Esophagus squamous epithelium (tissue), 5 donors: ENCODE results near the gene SDHB. TPM values are rescaled to one million over a fixed set of nuclear protein-coding genes. Genes with fewer than 3 reads are reported as not detected.

Experiments used
- DNase-seq: peaks from one replicate; lab custom pipeline; 2025; lab: John Stamatoyannopoulos, UW
- H3K27ac ChIP-seq, 4 donors: fragments of 200-600 bp; sonication (generic); one replicate each; pipeline ENCODE4 v1.5.1; 2016 to 2019; ENCODE audit warnings: mild to moderate bottlenecking in 1 of 4
- H3K27me3 ChIP-seq, 4 donors: fragments of 200-600 bp; sonication (generic); 1 replicate in 3 of 4; 2 replicates in 1 of 4; pipeline versions ENCODE4 v1.5.1 to v1.6.0; 2017 to 2021; ENCODE audit warnings: antibody characterized with exemption in 1 of 4
- H3K36me3 ChIP-seq, 3 donors: fragments of 200-600 bp; sonication (generic); one replicate each; pipeline ENCODE4 v1.5.1; 2016 to 2019
- H3K4me1 ChIP-seq, 3 donors: fragments of 200-600 bp; sonication (generic); one replicate each; pipeline ENCODE4 v1.5.1; 2017 to 2019
- H3K4me3 ChIP-seq, 4 donors: fragments of 200-600 bp; sonication (generic); 1 replicate in 3 of 4; 2 replicates in 1 of 4; pipeline ENCODE4 v1.5.1; 2016 to 2019; ENCODE audit warnings: mild to moderate bottlenecking in 2 of 4, moderate library complexity in 1 of 4
- H3K9me3 ChIP-seq, 3 donors: fragments of 200-600 bp; sonication (generic); one replicate each; pipeline ENCODE4 v1.5.1; 2016 to 2019
- CTCF ChIP-seq, 6 experiments: fragments of 450-650 bp in 4 of 6; fragments of 200-600 bp in 2 of 6; sonication (generic) in 2 of 6; IDR thresholded peaks; one replicate each; pipeline ENCODE4 v1.5.1; 2016 to 2019; ENCODE audit warnings: antibody characterized with exemption in 6 of 6, mild to moderate bottlenecking in 4 of 6, moderate library complexity in 4 of 6
- POLR2A ChIP-seq, 4 donors: fragments of 450-650 bp; IDR thresholded peaks; one replicate each; pipeline ENCODE4 v1.6.1; 2017; ENCODE audit warnings: antibody characterized with exemption in 4 of 4, mild to moderate bottlenecking in 4 of 4, moderate library complexity in 3 of 4
- WGBS, 2 donors: methylation state at CpG; one replicate each; pipeline ENCODE4 v1.1.5; 2018; 5-methylcytosine and 5-hydroxymethylcytosine counted together
- intact Hi-C: fragments of 100-400 bp; cut with DNase I; formaldehyde crosslinking; loops from one replicate; pipeline ENCODE4 v1.15.0; 2022
- total RNA-seq, 4 donors: library from RNA; depleted of rRNA; stranded (reverse); fragments of >200 nt; gene quantifications; one replicate each; pipeline ENCODE4 v1.1.0, GENCODE V29; 2016
- donor health status: DM: yes; HTN: yes; CAD: no.

The SDHB gene
- total RNA-seq: 100 to 1,000 TPM in 3 of 4 donors, 10 to 100 TPM in 1; 78.4 to 137 (median 119) TPM

- peaks cover 11 to 45% (median 11%) of the 10 kb centered on the region in 3 donors for H3K4me1 ChIP-seq
- peak within 1 kb of the TSS; percentile 91 to 98 (median 93) for H3K27ac ChIP-seq
- H3K27me3 ChIP-seq: peaks cover 0 to 10% (median 0%) of the 10 kb centered on the region in 4 donors
- H3K36me3 ChIP-seq: peaks cover 0 to 36% (median 6%) of the 10 kb centered on the region in 3 donors
- H3K4me3 ChIP-seq: peak within 1 kb of the TSS; percentile 74 to 94 (median 76)
- intact Hi-C loops: no loop called here
- peak; percentile 86 for DNase-seq
- H3K9me3 ChIP-seq: no peaks in the 10 kb centered on the region
- 0% methylated on average over 14 to 18 of the region's 44 CpGs for WGBS, 2 donors
- TF ChIP-seq POLR2A (IDR thresholded peaks at IDR 0.05): peak in 3 of 4 donors; percentile 84 to 96 (median 91)
- TF ChIP-seq CTCF (IDR thresholded peaks at IDR 0.05): peak in 1 of 6 experiments; percentile 34
Measured at GRCh38 chr1:17053685-17054410, at the start of gene SDHB. TSS of gene SDHB (minus strand) at chr1:17054032. CDS start at chr1:17054019, 13 bp downstream.

- no peaks in the 10 kb centered on the region for H3K9me3 ChIP-seq
- 80 to 100% methylated on average over 1 of the region's 2 CpGs for WGBS, 2 donors
- TF ChIP-seq POLR2A (IDR thresholded peaks at IDR 0.05): no peak
- no peak for TF ChIP-seq CTCF (IDR thresholded peaks at IDR 0.05)
- intact Hi-C loops: no loop called here
- no peaks in the 10 kb centered on the region for H3K36me3 ChIP-seq
- H3K27me3 ChIP-seq: peaks cover 0 to 17% (median 0%) of the 10 kb centered on the region in 4 donors
- no peak for DNase-seq
- no peak overlapping the region for H3K4me3 ChIP-seq
- H3K4me1 ChIP-seq: peaks cover 4 to 21% (median 11%) of the 10 kb centered on the region in 3 donors
- H3K27ac ChIP-seq: no peak overlapping the region
Measured at GRCh38 chr1:17102232-17102631, 48.4 kb upstream of the SDHB start.

- Histone ChIP-seq H3K4me1 (peaks cover 4 to 26% (median 13%) of the 10 kb centered on the region in 3 donors), H3K27me3 (peaks cover 0 to 19% (median 0%) of the 10 kb centered on the region in 4 donors), H3K4me3 (no peak overlapping the region), H3K36me3 (no peaks in the 10 kb centered on the region), H3K27ac (no peak overlapping the region), H3K9me3 (no peaks in the 10 kb centered on the region)
- TF ChIP-seq POLR2A (IDR thresholded peaks at IDR 0.05) (no peak), CTCF (IDR thresholded peaks at IDR 0.05) (no peak)
- 69 to 83% methylated on average over 2 to 3 of the region's 4 CpGs for WGBS, 2 donors
- no peak for DNase-seq
- intact Hi-C loops: no loop called here
Measured at GRCh38 chr1:17101261-17101660, 47.4 kb upstream of the SDHB start.

GRCh38 chr1:17099616-17100340, 45.9 kb upstream of the SDHB start:
- TF ChIP-seq CTCF (IDR thresholded peaks at IDR 0.05): no peak
- no peak for TF ChIP-seq POLR2A (IDR thresholded peaks at IDR 0.05)
- H3K27ac ChIP-seq: no peak overlapping the region
- WGBS, 2 donors: 73 to 76% methylated on average over 9 to 10 of the region's 10 CpGs
- peaks cover 0 to 19% (median 0%) of the 10 kb centered on the region in 4 donors for H3K27me3 ChIP-seq
- peaks cover 4 to 30% (median 13%) of the 10 kb centered on the region in 3 donors for H3K4me1 ChIP-seq
- H3K4me3 ChIP-seq: no peak overlapping the region
- DNase-seq: no peak
- no peaks in the 10 kb centered on the region for H3K9me3 ChIP-seq
- intact Hi-C loops: no loop called here
- no peaks in the 10 kb centered on the region for H3K36me3 ChIP-seq
